Thoracic aorta (tissue), 2 donors: ENCODE results near the gene LYL1. TPM values are rescaled to one million over a fixed set of nuclear protein-coding genes. Genes with fewer than 3 reads are reported as not detected.

Experiments used
- ATAC-seq: fragments of 150-250 bp; one replicate; pipeline ENCODE4 v1.8.0; 2017; ENCODE audit warnings: low read depth; ENCODE audit not compliant: insufficient number of reproducible peaks, low FRiP score
- DNase-seq: peaks from one replicate; pipeline ENCODE4 v3.0.0-alpha.2; 2020; ENCODE audit warnings: low spot score
- H3K27ac ChIP-seq, 2 donors: fragments of 200-600 bp; sonication (generic); 1 replicate in 1 of 2; 2 replicates in 1 of 2; pipeline ENCODE4 v1.5.1; 2016; ENCODE audit warnings: mild to moderate bottlenecking in 2 of 2, moderate library complexity in 2 of 2
- H3K27me3 ChIP-seq: fragments of 200-600 bp; sonication (generic); replicated peaks from 2 replicates; pipeline ENCODE4 v1.6.0; 2016; ENCODE audit warnings: mild to moderate bottlenecking; ENCODE audit not compliant: insufficient read depth
- H3K36me3 ChIP-seq: fragments of 200-600 bp; sonication (generic); one replicate; pipeline ENCODE4 v1.5.1; 2016
- H3K4me1 ChIP-seq, 2 donors: fragments of 200-600 bp; sonication (generic); 1 replicate in 1 of 2; 2 replicates in 1 of 2; pipeline versions ENCODE4 v1.5.1 to v1.6.0; 2016; ENCODE audit warnings: low read depth in 2 of 2, mild to moderate bottlenecking in 1 of 2; ENCODE audit not compliant: control insufficient read depth in 1 of 2
- H3K4me3 ChIP-seq: fragments of 200-600 bp; sonication (generic); 2 replicates; pipeline ENCODE4 v1.5.1; 2016; ENCODE audit warnings: mild to moderate bottlenecking
- H3K9me3 ChIP-seq: fragments of 200-600 bp; sonication (generic); 2 replicates; pipeline ENCODE4 v1.5.1; 2016
- total RNA-seq, 2 donors: library from RNA; depleted of rRNA; stranded (reverse); fragments of >200 nt; gene quantifications; one replicate each; pipeline versions ENCODE4 v1.1.0 to v1.2.3, GENCODE V29; 2016
- TF ChIP-seq, protein P1 (sequence below): fragments of 200-600 bp; sonication (generic); IDR thresholded peaks from one replicate; pipeline ENCODE4 v1.5.1; 2019; ENCODE audit warnings: antibody characterized with exemption

LYL1 gene
- 10 to 100 TPM; 10.6 to 36.1 TPM for total RNA-seq

- Histone ChIP-seq H3K9me3 (no peaks in the 10 kb centered on the region), H3K27ac (peak within 1 kb of the TSS; percentile 82 to 84), H3K4me1 (peaks cover 13 to 43% of the 10 kb centered on the region in 2 donors), H3K27me3 (no peaks in the 10 kb centered on the region), H3K36me3 (no peaks in the 10 kb centered on the region), H3K4me3 (peak within 1 kb of the TSS; percentile 65)
- TF ChIP-seq, protein P1, sequence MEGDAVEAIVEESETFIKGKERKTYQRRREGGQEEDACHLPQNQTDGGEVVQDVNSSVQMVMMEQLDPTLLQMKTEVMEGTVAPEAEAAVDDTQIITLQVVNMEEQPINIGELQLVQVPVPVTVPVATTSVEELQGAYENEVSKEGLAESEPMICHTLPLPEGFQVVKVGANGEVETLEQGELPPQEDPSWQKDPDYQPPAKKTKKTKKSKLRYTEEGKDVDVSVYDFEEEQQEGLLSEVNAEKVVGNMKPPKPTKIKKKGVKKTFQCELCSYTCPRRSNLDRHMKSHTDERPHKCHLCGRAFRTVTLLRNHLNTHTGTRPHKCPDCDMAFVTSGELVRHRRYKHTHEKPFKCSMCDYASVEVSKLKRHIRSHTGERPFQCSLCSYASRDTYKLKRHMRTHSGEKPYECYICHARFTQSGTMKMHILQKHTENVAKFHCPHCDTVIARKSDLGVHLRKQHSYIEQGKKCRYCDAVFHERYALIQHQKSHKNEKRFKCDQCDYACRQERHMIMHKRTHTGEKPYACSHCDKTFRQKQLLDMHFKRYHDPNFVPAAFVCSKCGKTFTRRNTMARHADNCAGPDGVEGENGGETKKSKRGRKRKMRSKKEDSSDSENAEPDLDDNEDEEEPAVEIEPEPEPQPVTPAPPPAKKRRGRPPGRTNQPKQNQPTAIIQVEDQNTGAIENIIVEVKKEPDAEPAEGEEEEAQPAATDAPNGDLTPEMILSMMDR = no peak
- DNase-seq (no peak), ATAC-seq (peak; percentile 5)
These were observed at the start of gene LYL1 for GRCh38 chr19:13102666-13103580. Gene LYL1 (minus strand): TSS chr19:13102858. CDS start chr19:13101171, 1,687 bp downstream.

DNA sequence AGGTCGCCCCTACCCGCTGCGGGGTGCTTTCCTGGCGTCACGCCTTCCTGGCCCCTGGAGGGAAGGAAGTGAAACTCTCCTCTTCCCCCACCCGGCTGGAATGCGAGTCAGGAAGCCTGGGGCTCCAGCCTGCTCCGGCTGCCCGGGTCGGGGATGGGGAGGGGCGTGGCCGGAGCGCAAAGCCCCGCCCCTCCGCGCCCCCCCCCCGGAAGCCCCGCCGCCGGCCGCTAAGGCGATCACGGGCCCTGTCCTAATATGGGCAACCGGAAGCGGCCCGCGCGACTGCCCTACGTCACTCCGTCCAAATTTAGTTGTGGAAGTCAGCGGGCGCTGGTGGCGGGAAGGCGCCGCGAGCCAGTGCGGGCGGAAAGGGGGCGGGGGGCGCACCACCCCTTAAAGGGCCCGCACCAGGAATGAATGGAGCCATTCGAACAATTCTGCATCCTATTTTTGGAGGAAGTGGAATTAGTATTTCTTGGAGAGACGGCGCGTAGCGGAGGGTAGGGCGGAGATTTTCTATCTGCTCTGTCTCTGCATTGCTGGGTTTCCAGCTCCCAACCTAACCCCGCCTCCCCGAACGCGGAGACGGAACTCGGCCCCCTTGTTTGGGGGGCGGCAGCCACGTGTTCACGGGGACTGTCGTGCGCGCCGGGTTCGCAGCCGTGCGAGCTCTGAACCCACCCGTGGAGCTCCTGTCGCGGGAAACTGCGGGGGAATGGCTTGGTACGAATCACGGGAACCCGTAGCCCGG lies 49.1 kb upstream of the LYL1 start:
- peak; percentile 51 for ATAC-seq
- H3K36me3 ChIP-seq = no peaks in the 10 kb centered on the region
- H3K4me3 ChIP-seq = peak overlapping the region; percentile 100
- no peaks in the 10 kb centered on the region for H3K27me3 ChIP-seq
- DNase-seq = peak; percentile 89
- peak overlapping the region; percentile 100 for H3K27ac ChIP-seq
- TF ChIP-seq, protein P1 = peak; percentile 15
- H3K9me3 ChIP-seq = no peaks in the 10 kb centered on the region
- H3K4me1 ChIP-seq = peaks cover 20 to 36% of the 10 kb centered on the region in 2 donors

DNA sequence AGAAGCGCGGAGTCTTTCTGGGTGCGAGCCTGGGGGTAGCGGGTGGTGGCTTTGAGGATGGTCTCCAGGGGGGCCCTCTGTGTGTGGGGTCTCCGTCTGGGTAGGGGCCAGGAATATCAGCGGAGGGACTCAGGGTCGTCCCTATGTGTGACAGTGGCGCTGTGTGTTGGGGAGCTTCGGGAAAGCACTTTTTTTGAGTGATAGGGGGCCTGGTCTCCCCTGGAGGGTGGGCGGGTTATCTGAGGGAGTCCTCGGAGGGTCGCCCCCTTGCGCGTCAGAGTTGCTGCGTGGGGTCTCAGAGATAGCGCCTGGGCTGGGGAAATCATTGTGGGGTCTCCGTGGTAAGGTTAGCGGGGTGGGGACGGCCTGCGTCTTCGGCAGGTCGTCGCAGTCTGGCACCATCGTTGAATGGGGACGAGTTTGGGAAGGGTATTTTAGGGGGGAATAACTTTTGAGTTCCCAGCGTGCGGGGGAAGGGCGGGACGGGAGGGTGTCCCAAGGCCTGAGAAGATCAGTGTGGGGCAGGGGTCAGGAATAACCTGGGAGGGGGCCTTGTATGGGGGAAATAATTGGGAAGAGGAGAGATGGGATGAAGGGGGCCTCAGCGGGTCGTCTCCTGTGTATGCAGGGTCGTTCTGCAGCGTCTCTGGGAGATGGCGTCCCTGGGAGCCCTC lies 48.4 kb upstream of the LYL1 start:
- Histone ChIP-seq H3K9me3 (no peaks in the 10 kb centered on the region), H3K4me1 (peaks cover 16 to 31% of the 10 kb centered on the region in 2 donors), H3K36me3 (no peaks in the 10 kb centered on the region), H3K27ac (peak overlapping the region; percentile 100), H3K27me3 (no peaks in the 10 kb centered on the region), H3K4me3 (peak overlapping the region; percentile 100)
- TF ChIP-seq, protein P1 = no peak
- ATAC-seq (no peak), DNase-seq (no peak)

GRCh38 chr19:13150187-13150930 lies 47.7 kb upstream of the LYL1 start, which contains the start of the genes IER2 and STX10:
Gene IER2 (plus strand): TSS chr19:13150411. CDS start chr19:13153187, 2,776 bp downstream.
Gene STX10 (minus strand): TSS chr19:13150375. CDS start chr19:13150173, 202 bp downstream.
- Histone ChIP-seq H3K27ac (peak within 1 kb of the TSS; percentile 100), H3K4me3 (peak within 1 kb of the TSS; percentile 100), H3K36me3 (no peaks in the 10 kb centered on the region), H3K9me3 (no peaks in the 10 kb centered on the region), H3K4me1 (peaks cover 16 to 24% of the 10 kb centered on the region in 2 donors), H3K27me3 (no peaks in the 10 kb centered on the region)
- ATAC-seq (peak; percentile 37), DNase-seq (peak; percentile 87)
- TF ChIP-seq, protein P1 = peak; percentile 30
